H1 (cell line): ENCODE results near the gene PPP4R3A.

Source experiments
- ASH2L ChIP-seq: fragments of 200-600, 300-600 bp; sonication (generic); IDR thresholded peaks from one replicate; pipeline ENCODE4 v1.7.1; 2017; ENCODE audit warnings: low read length
- BRCA1 ChIP-seq: IDR thresholded peaks from 2 replicates; pipeline ENCODE4 v1.6.1; 2012; ENCODE audit warnings: low read depth, low read length, improper control_type of control experiment
- CEBPB ChIP-seq: IDR thresholded peaks from 2 replicates; pipeline ENCODE4 v1.6.1; 2012; ENCODE audit warnings: low read depth, low read length
- CHD2 ChIP-seq: IDR thresholded peaks from 2 replicates; pipeline ENCODE4 v1.6.1; 2012; ENCODE audit warnings: low read length, improper control_type of control experiment
- CTCF ChIP-seq, 3 experiments: IDR thresholded peaks; 1 replicate in 2 of 3; 2 replicates in 1 of 3; pipeline versions ENCODE4 v1.5.1 to v1.6.1; 2011; ENCODE audit warnings: low read length in 3 of 3, mild to moderate bottlenecking in 3 of 3, inconsistent platforms in 2 of 3, low read depth in 1 of 3, moderate library complexity in 1 of 3; ENCODE audit not compliant: insufficient read depth in 1 of 3; ENCODE audit errors: control extremely low read depth in 1 of 3
- EZH2 ChIP-seq: fragments of 200-600 bp; sonication (generic); IDR thresholded peaks from 2 replicates; pipeline ENCODE4 v1.7.1; 2012; ENCODE audit warnings: low read depth, mild to moderate bottlenecking, moderate library complexity, low read length, inconsistent platforms; ENCODE audit not compliant: severe bottlenecking
- GABPA ChIP-seq: IDR thresholded peaks from 2 replicates; pipeline ENCODE4 v1.6.1; 2011; ENCODE audit warnings: mild to moderate bottlenecking, low read length, moderate library complexity, borderline replicate concordance; ENCODE audit not compliant: insufficient read depth
- JUN ChIP-seq: IDR thresholded peaks from 2 replicates; pipeline ENCODE4 v1.6.1; 2011; ENCODE audit warnings: low read depth, mild to moderate bottlenecking, improper control_type of control experiment, low read length
- MAFK ChIP-seq: IDR thresholded peaks from 2 replicates; pipeline ENCODE4 v1.6.1; 2012; ENCODE audit warnings: low read depth, mild to moderate bottlenecking, improper control_type of control experiment, low read length
- TAF1 ChIP-seq: IDR thresholded peaks from 2 replicates; pipeline ENCODE4 v1.6.1; 2011; ENCODE audit warnings: mild to moderate bottlenecking, low read depth, low read length
- YY1 ChIP-seq: IDR thresholded peaks from 2 replicates; pipeline ENCODE4 v1.6.1; 2011; ENCODE audit warnings: low read depth, mild to moderate bottlenecking, low read length
- TF ChIP-seq, protein P1 (sequence below): IDR thresholded peaks from 2 replicates; pipeline ENCODE4 v1.6.1; 2012; ENCODE audit warnings: inconsistent platforms

GRCh38 chr14:91454155-91454554, 56.0 kb downstream of the PPP4R3A start:
- TF ChIP-seq EZH2 (no peak), CTCF (IDR thresholded peaks at IDR 0.05; ENCODE audit: control extremely low read depth in 1 of 3, insufficient read depth in 1 of 3, low read depth in 1 of 3, low read length in 3 of 3) (no peak), CHD2 (no peak), GABPA (no peak), ASH2L (no peak), BRCA1 (no peak), MAFK (no peak), CEBPB (no peak), YY1 (no peak), JUN (no peak), TAF1 (no peak)
- TF ChIP-seq, protein P1, sequence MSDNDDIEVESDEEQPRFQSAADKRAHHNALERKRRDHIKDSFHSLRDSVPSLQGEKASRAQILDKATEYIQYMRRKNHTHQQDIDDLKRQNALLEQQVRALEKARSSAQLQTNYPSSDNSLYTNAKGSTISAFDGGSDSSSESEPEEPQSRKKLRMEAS: no peak
